Keratinocyte (primary cell): Measurements from ENCODE around the gene ZNF267. TPM values are rescaled to one million over a fixed set of nuclear protein-coding genes. Genes with fewer than 3 reads are reported as not detected.
"Not testable (repeated sequence)": the region's sequence is repeated elsewhere in the genome, so short reads cannot be mapped to it uniquely, and the experiment has no call there.

ENCODE experiments used
- DNase-seq: peaks from one replicate; pipeline ENCODE4 v3.0.0-alpha.2; 2011; ENCODE audit warnings: low read depth, missing footprints, low spot score
- FAIRE-seq: peaks from 2 replicates; lab custom pipeline; 2011; peaks lifted over from hg19 to GRCh38; lab: Jason Lieb, UNC
- H2AFZ ChIP-seq: 2 replicates; pipeline ENCODE4 v1.6.0; 2012; ENCODE audit warnings: low read length, control low read depth, inconsistent platforms; ENCODE audit not compliant: control insufficient read depth
- H3K27ac ChIP-seq: 2 replicates; pipeline ENCODE4 v1.5.1; 2011; ENCODE audit warnings: low read length; ENCODE audit not compliant: control insufficient read depth, insufficient read depth
- H3K27me3 ChIP-seq: 3 replicates; pipeline ENCODE4 v1.6.0; 2011; ENCODE audit warnings: low read length; ENCODE audit not compliant: control insufficient read depth, insufficient read depth; ENCODE audit errors: extremely low read depth
- H3K36me3 ChIP-seq, 2 experiments: 2 replicates in 1 of 2; 3 replicates in 1 of 2; pipeline ENCODE4 v1.5.1; 2011; ENCODE audit warnings: low read length in 2 of 2, mild to moderate bottlenecking in 1 of 2; ENCODE audit not compliant: control insufficient read depth in 2 of 2, insufficient read depth in 2 of 2; ENCODE audit errors: extremely low read depth in 1 of 2
- H3K4me1 ChIP-seq: 3 replicates; pipeline ENCODE4 v1.5.1; 2011; ENCODE audit warnings: low read length; ENCODE audit not compliant: control insufficient read depth, insufficient read depth; ENCODE audit errors: extremely low read depth
- H3K4me2 ChIP-seq: 3 replicates; pipeline ENCODE4 v1.6.0; 2011; ENCODE audit warnings: low read depth, low read length; ENCODE audit not compliant: control insufficient read depth, insufficient read depth; ENCODE audit errors: extremely low read depth
- H3K4me3 ChIP-seq, 3 experiments: fragments of 200-600 bp in 1 of 3; sonication (generic) in 1 of 3; 2 replicates in 2 of 3; 3 replicates in 1 of 3; pipeline ENCODE4 v1.5.1; 2011 to 2016; ENCODE audit warnings: low read length in 3 of 3, mild to moderate bottlenecking in 3 of 3, control low read depth in 2 of 3, inconsistent platforms in 1 of 3, low read depth in 1 of 3, mixed read lengths in 1 of 3, mixed run types in 1 of 3, moderate library complexity in 1 of 3; ENCODE audit not compliant: control insufficient read depth in 2 of 3, insufficient read depth in 2 of 3; ENCODE audit errors: extremely low read depth in 1 of 3
- H3K79me2 ChIP-seq: 2 replicates; pipeline ENCODE4 v1.6.0; 2012; ENCODE audit warnings: low read length; ENCODE audit not compliant: control insufficient read depth, insufficient read depth
- H3K9ac ChIP-seq: 3 replicates; pipeline ENCODE4 v1.6.0; 2011; ENCODE audit warnings: low read length; ENCODE audit not compliant: control insufficient read depth, insufficient read depth; ENCODE audit errors: extremely low read depth
- H3K9me1 ChIP-seq: 3 replicates; pipeline ENCODE4 v1.6.0; 2011; ENCODE audit warnings: low read length; ENCODE audit not compliant: control insufficient read depth, insufficient read depth; ENCODE audit errors: extremely low read depth
- H3K9me3 ChIP-seq: 2 replicates; pipeline ENCODE4 v1.5.1; 2012; ENCODE audit warnings: low read depth, low read length; ENCODE audit not compliant: control insufficient read depth
- H4K20me1 ChIP-seq: 3 replicates; pipeline ENCODE4 v1.6.0; 2011; ENCODE audit warnings: low read length; ENCODE audit not compliant: control insufficient read depth, insufficient read depth; ENCODE audit errors: extremely low read depth
- CTCF ChIP-seq, 3 experiments: IDR thresholded peaks in 1 of 3; conservative IDR thresholded peaks in 1 of 3; optimal IDR thresholded peaks in 1 of 3; 2 replicates in 2 of 3; 3 replicates in 1 of 3; pipeline versions ENCODE3 to v1.5.1; 2011; ENCODE audit warnings: low read length in 3 of 3, mild to moderate bottlenecking in 3 of 3, moderate library complexity in 2 of 3, control low read depth in 1 of 3, inconsistent platforms in 1 of 3; ENCODE audit not compliant: insufficient read depth in 2 of 3; ENCODE audit errors: extremely low read depth in 1 of 3
- EZH2 ChIP-seq: IDR thresholded peaks from one replicate; pipeline ENCODE4 v1.6.1; 2012; ENCODE audit warnings: inconsistent platforms, mild to moderate bottlenecking, low read length, moderate library complexity
- dilution Hi-C: fragments of 300-500 bp; cut with MboI; formaldehyde crosslinking; loops from one replicate; pipeline ENCODE4 v1.7.0; 2020; ENCODE audit warnings: low sequenced_read_pairs; ENCODE audit not compliant: extremely low pct_ligation_motif_present
- polyA plus RNA-seq, 5 experiments: library from polyadenylated mRNA; depleted of rRNA in 3 of 5; stranded (reverse) in 3 of 5; stranded (forward) in 1 of 5; unstranded in 1 of 5; fragments of >200 nt; gene quantifications; 1 replicate in 1 of 5; 2 replicates in 3 of 5; 3 replicates in 1 of 5; pipeline versions ENCODE4 v1.2.1 to v1.2.3, GENCODE V29; 2011 to 2012; ENCODE audit warnings: missing spikeins in 2 of 5, low read depth in 1 of 5, low replicate concordance in 1 of 5

The ZNF267 gene
- polyA plus RNA-seq, 1 donor (not counting 4 experiments of a cell fraction or from before 2014, with no cell fraction given), result 10.7 TPM

GRCh38 chr16:31842864-31843263, 30.7 kb upstream of the ZNF267 start:
- FAIRE-seq (no peak), DNase-seq (no peak)
- no peaks in the 10 kb centered on the region for H3K79me2 ChIP-seq
- no peak overlapping the region for H3K4me2 ChIP-seq
- H2AFZ ChIP-seq, result no peak overlapping the region
- TF ChIP-seq EZH2 (no peak), CTCF (optimal IDR thresholded peaks at IDR 0.05 in 1 of 3, IDR thresholded peaks at IDR 0.05 in 1 of 3, conservative IDR thresholded peaks at IDR 0.05 in 1 of 3; ENCODE audit: extremely low read depth in 1 of 3, insufficient read depth in 2 of 3, low read length in 3 of 3) (no peak)
- dilution Hi-C loops, result no loop called here
- no peak overlapping the region for H3K4me3 ChIP-seq
- H3K9me3 ChIP-seq, result peaks cover 8% of the 10 kb centered on the region
- H3K9ac ChIP-seq, result no peak overlapping the region
- H3K4me1 ChIP-seq, result no peaks in the 10 kb centered on the region
- no peaks in the 10 kb centered on the region for H3K9me1 ChIP-seq
- no peaks in the 10 kb centered on the region for H3K27me3 ChIP-seq
- H4K20me1 ChIP-seq, result no peaks in the 10 kb centered on the region
- H3K36me3 ChIP-seq, result no peaks in the 10 kb centered on the region
- H3K27ac ChIP-seq, result no peak overlapping the region

DNA sequence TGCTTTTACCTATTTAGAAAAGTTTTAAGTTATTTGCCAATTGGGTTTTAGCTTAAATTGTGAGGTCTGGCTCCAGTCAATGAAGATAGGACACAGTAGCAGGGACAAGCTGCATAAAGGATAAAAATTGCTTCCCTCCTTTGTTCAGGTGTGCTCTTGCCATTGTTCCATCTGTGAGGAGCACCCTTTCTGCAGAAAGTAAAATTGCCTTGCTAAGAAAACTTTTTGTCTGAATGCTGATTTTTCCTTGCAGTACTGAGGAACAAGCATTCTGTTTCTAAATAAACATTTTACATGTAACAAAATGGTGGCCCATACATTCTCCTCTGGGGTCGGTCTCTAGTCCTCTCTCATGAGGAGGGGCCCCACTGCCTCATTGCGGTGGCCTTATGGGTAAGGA, 25.0 kb upstream of the ZNF267 start:
- H3K79me2 ChIP-seq, H3K4me1 ChIP-seq, FAIRE-seq, H4K20me1 ChIP-seq, H3K9me3 ChIP-seq, H3K4me2 ChIP-seq, H3K27ac ChIP-seq, H3K36me3 ChIP-seq, H3K9me1 ChIP-seq, H3K9ac ChIP-seq, H3K27me3 ChIP-seq, dilution Hi-C loops, H3K4me3 ChIP-seq, DNase-seq, H2AFZ ChIP-seq: not testable (repeated sequence)

DNA sequence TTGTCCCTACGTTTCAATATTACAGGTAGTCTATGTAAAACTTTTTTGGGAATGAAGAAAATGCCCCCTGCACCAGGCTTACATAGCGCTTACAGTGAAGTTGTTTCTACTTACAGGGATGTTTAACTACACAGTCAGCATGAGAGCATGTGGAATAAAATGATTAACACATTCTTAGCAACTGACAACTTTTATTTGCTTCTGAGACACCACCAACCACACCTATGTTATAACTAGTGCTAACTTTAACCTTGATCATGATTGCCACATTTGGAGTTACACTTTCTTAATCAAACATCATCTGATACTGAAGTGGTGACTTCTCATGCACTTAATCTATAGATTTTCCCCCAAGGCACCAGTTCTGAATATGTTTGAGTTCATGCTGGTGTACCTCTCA, 20.3 kb upstream of the ZNF267 start:
- no peak overlapping the region for H3K4me2 ChIP-seq
- no peaks in the 10 kb centered on the region for H4K20me1 ChIP-seq
- H3K36me3 ChIP-seq, result no peaks in the 10 kb centered on the region
- H3K79me2 ChIP-seq, result no peaks in the 10 kb centered on the region
- H3K9me1 ChIP-seq, result no peaks in the 10 kb centered on the region
- peaks cover 4% of the 10 kb centered on the region for H3K9me3 ChIP-seq
- no peak for FAIRE-seq
- no peak overlapping the region for H3K27ac ChIP-seq
- TF ChIP-seq CTCF (optimal IDR thresholded peaks at IDR 0.05 in 1 of 3, IDR thresholded peaks at IDR 0.05 in 1 of 3, conservative IDR thresholded peaks at IDR 0.05 in 1 of 3; ENCODE audit: extremely low read depth in 1 of 3, insufficient read depth in 2 of 3, low read length in 3 of 3) (no peak), EZH2 (no peak)
- H3K9ac ChIP-seq, result no peak overlapping the region
- no peaks in the 10 kb centered on the region for H3K4me1 ChIP-seq
- no peak overlapping the region for H3K4me3 ChIP-seq
- no peak for DNase-seq
- dilution Hi-C loops, result no loop called here
- H3K27me3 ChIP-seq, result no peaks in the 10 kb centered on the region
- no peak overlapping the region for H2AFZ ChIP-seq
